HepG2 (cell line): ENCODE measurements around the gene CACNA2D3. TPM values are rescaled to one million over a fixed set of nuclear protein-coding genes. Genes with fewer than 3 reads are reported as not detected.

Experiments
- BCL6 ChIP-seq: IDR thresholded peaks from 2 replicates; pipeline ENCODE4 v1.6.1; 2016; ENCODE audit warnings: missing genetic modification reagents, missing compliant biosample characterization
- CENPX ChIP-seq: sonication (generic); formaldehyde crosslinking; IDR thresholded peaks from 2 replicates; pipeline ENCODE4 v1.9.0; 2021; ENCODE audit warnings: mild to moderate bottlenecking, missing genetic modification reagents, moderate library complexity
- CHCHD3 ChIP-seq: sonication (generic); formaldehyde crosslinking; IDR thresholded peaks from 2 replicates; pipeline ENCODE4 v1.8.0; 2022; ENCODE audit warnings: mild to moderate bottlenecking, missing genetic modification reagents, moderate library complexity
- EHMT2 ChIP-seq: fragments of 200-600 bp; sonication (generic); IDR thresholded peaks from 2 replicates; pipeline ENCODE4 v1.7.0; 2017; ENCODE audit warnings: antibody characterized with exemption, low read depth, low read length, borderline replicate concordance
- FOXA1 ChIP-seq, 2 experiments: fragments of 450-650 bp in 1 of 2; sonication (generic) in 1 of 2; formaldehyde crosslinking in 1 of 2; IDR thresholded peaks; 2 replicates each; pipeline versions ENCODE4 v1.4.0 to v1.6.1; 2016 to 2020; ENCODE audit warnings: missing genetic modification reagents in 1 of 2
- FOXA3 ChIP-seq: IDR thresholded peaks from 2 replicates; pipeline ENCODE4 v1.6.1; 2016; ENCODE audit warnings: missing genetic modification reagents, missing compliant biosample characterization
- FOXK1 ChIP-seq: sonication (generic); formaldehyde crosslinking; IDR thresholded peaks from 2 replicates; pipeline ENCODE4 v1.4.0; 2020; ENCODE audit warnings: low read depth, missing genetic modification reagents, borderline replicate concordance
- HDAC1 ChIP-seq: sonication (generic); formaldehyde crosslinking; IDR thresholded peaks from 2 replicates; pipeline ENCODE4 v1.5.1; 2020; ENCODE audit warnings: mild to moderate bottlenecking, missing genetic modification reagents
- KLF16 ChIP-seq, 2 experiments: sonication (generic) in 1 of 2; formaldehyde crosslinking in 1 of 2; IDR thresholded peaks; 2 replicates each; pipeline versions ENCODE4 v1.6.1 to v1.8.0; 2016 to 2023; ENCODE audit warnings: missing genetic modification reagents in 2 of 2, missing compliant biosample characterization in 1 of 2
- MBD4 ChIP-seq: IDR thresholded peaks from 2 replicates; pipeline ENCODE4 v1.6.1; 2012; ENCODE audit warnings: low read length, inconsistent platforms, borderline replicate concordance
- NCOR1 ChIP-seq: fragments of 200-600 bp; sonication (generic); IDR thresholded peaks from 2 replicates; pipeline ENCODE4 v1.7.0; 2017; ENCODE audit warnings: antibody characterized with exemption, low read length, borderline replicate concordance
- PITX1 ChIP-seq: sonication (generic); formaldehyde crosslinking; IDR thresholded peaks from 2 replicates; pipeline ENCODE4 v1.5.1; 2020; ENCODE audit warnings: mild to moderate bottlenecking, missing genetic modification reagents
- SAFB2 ChIP-seq: sonication (generic); formaldehyde crosslinking; IDR thresholded peaks from 2 replicates; pipeline ENCODE4 v1.5.1; 2020; ENCODE audit warnings: missing genetic modification reagents, low read depth, mild to moderate bottlenecking, borderline replicate concordance
- SOX5 ChIP-seq: IDR thresholded peaks from 2 replicates; pipeline ENCODE4 v1.6.1; 2016; ENCODE audit warnings: borderline replicate concordance
- THAP11 ChIP-seq: IDR thresholded peaks from 2 replicates; pipeline ENCODE4 v1.6.1; 2016; ENCODE audit warnings: missing biosample characterization, missing genetic modification reagents
- ZNF12 ChIP-seq: sonication (generic); formaldehyde crosslinking; IDR thresholded peaks from 2 replicates; pipeline ENCODE4 v1.5.0; 2020; ENCODE audit warnings: missing genetic modification reagents
- ZNF350 ChIP-seq: sonication (generic); formaldehyde crosslinking; IDR thresholded peaks from 2 replicates; pipeline ENCODE4 v1.4.0; 2020; ENCODE audit warnings: mild to moderate bottlenecking, low read depth, missing genetic modification reagents, borderline replicate concordance
- ZNF598 ChIP-seq: sonication (generic); formaldehyde crosslinking; IDR thresholded peaks from 2 replicates; pipeline ENCODE4 v1.5.1; 2020; ENCODE audit warnings: mild to moderate bottlenecking, missing genetic modification reagents, borderline replicate concordance
- ZNF75D ChIP-seq: sonication (generic); formaldehyde crosslinking; IDR thresholded peaks from 2 replicates; pipeline ENCODE4 v1.8.1; 2023; ENCODE audit warnings: missing genetic modification reagents, mild to moderate bottlenecking, borderline replicate concordance
- ZNF788 ChIP-seq: sonication (generic); formaldehyde crosslinking; IDR thresholded peaks from 2 replicates; pipeline ENCODE4 v1.5.0; 2020; ENCODE audit warnings: mild to moderate bottlenecking, missing genetic modification reagents, borderline replicate concordance
- polyA plus RNA-seq, 8 experiments: library from polyadenylated mRNA; depleted of rRNA in 3 of 8; stranded (reverse) in 7 of 8; unstranded in 1 of 8; fragments of >200 nt; fragmentation: Illumina TruSeq in 4 of 8; extraction: Trizol in 4 of 8; gene quantifications; 2 replicates each; pipeline versions ENCODE4 v1.2.1 to v1.2.3, GENCODE V29; 2011 to 2016; ENCODE audit warnings: low read depth in 4 of 8, missing spikeins in 1 of 8, mixed read lengths in 1 of 8; ENCODE audit not compliant: insufficient read depth in 1 of 8
- total RNA-seq, 5 experiments: library from RNA; depleted of rRNA; stranded (reverse); fragments of >200 nt; fragmentation: Illumina TruSeq; extraction: Trizol; gene quantifications; 2 replicates each; pipeline ENCODE4 v1.2.3, GENCODE V29; 2016; ENCODE audit warnings: low read depth in 1 of 5
- TF ChIP-seq, protein P1 (sequence below): sonication (generic); formaldehyde crosslinking; IDR thresholded peaks from 2 replicates; pipeline ENCODE4 v1.4.0; 2020; ENCODE audit warnings: missing genetic modification reagents
- TF ChIP-seq, protein P2 (sequence below): sonication (generic); formaldehyde crosslinking; IDR thresholded peaks from 2 replicates; pipeline ENCODE4 v1.8.0; 2022; ENCODE audit warnings: mild to moderate bottlenecking, missing genetic modification reagents; ENCODE audit not compliant: insufficient replicate concordance
- TF ChIP-seq, protein P3 (sequence below): sonication (generic); formaldehyde crosslinking; conservative IDR thresholded peaks from 2 replicates; pipeline ENCODE4 v1.4.0; 2020; ENCODE audit warnings: missing genetic modification reagents
- TF ChIP-seq, protein P4 (sequence below): IDR thresholded peaks from 2 replicates; pipeline ENCODE4 v1.6.1; 2018; ENCODE audit warnings: missing genetic modification reagents, mild to moderate bottlenecking, missing compliant biosample characterization

The CACNA2D3 gene
- total and polyA plus RNA-seq, 2 of the 13 experiments (the other 11 are each of a cell fraction or from before 2014, with no cell fraction given), result not detected

DNA sequence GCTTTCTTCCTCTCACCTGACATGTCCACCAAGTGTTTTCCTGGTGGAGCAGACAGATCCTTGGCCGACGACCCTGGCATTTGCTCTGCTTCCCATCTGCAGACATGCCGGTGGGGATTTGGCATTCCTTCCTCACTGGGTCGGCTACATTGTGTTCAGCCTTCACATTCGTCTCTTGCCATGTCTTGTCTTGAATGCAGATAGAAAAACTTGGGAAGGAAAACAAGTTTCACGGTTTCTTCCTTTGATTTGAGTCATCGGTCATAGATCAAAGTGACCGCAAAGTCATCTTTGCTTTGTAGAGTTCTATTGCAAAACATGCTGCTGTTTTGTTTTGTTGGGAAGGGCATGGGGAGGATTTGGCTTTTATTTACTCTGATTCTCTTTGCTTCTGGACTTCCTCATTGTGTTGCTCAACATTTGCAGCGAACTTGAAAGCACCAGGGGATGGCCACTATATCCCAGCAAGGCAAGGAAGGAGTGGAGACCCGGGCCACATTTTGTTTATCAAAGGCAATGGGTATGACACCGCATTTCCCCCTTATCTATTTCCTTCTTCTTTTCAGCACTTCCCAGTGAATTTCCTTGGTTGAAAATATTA, 321.3 kb downstream of the CACNA2D3 start (continued):
- TF ChIP-seq MBD4 (0 out of 2 replicates have a peak, but pooled peaks have one; percentile 40), ZNF12 (CRISPR knock-in tag) (0 out of 2 replicates have a peak, but pooled peaks have one; percentile 56), BCL6 (CRISPR knock-in tag) (peak; percentile 66; the same call in 1 of the 2 replicates), FOXA1 (IDR thresholded peaks at IDR 0.05) (no peak), FOXA1 (CRISPR knock-in tag; IDR thresholded peaks at IDR 0.05) (peak; percentile 57), EHMT2 (peak; percentile 35; the same call in 1 of the 2 replicates), PITX1 (0 out of 2 replicates have a peak, but pooled peaks have one; percentile 23), KLF16 (CRISPR knock-in tag; IDR thresholded peaks at IDR 0.05) (no peak), THAP11 (CRISPR knock-in tag) (peak; percentile 42; the same call in 1 of the 2 replicates), SAFB2 (CRISPR knock-in tag) (no peak), CHCHD3 (CRISPR knock-in tag) (no peak), SOX5 (CRISPR knock-in tag) (peak; percentile 94), NCOR1 (peak; percentile 42; the same call in 1 of the 2 replicates), FOXA3 (peak; percentile 78), HDAC1 (CRISPR knock-in tag) (peak; percentile 31; the same call in 1 of the 2 replicates), CENPX (no peak), ZNF75D (CRISPR knock-in tag) (no peak), ZNF598 (CRISPR knock-in tag) (no peak), ZNF788 (no peak), ZNF350 (CRISPR knock-in tag) (no peak), FOXK1 (CRISPR knock-in tag) (peak; percentile 63; the same call in 1 of the 2 replicates)
- TF ChIP-seq, protein P1, sequence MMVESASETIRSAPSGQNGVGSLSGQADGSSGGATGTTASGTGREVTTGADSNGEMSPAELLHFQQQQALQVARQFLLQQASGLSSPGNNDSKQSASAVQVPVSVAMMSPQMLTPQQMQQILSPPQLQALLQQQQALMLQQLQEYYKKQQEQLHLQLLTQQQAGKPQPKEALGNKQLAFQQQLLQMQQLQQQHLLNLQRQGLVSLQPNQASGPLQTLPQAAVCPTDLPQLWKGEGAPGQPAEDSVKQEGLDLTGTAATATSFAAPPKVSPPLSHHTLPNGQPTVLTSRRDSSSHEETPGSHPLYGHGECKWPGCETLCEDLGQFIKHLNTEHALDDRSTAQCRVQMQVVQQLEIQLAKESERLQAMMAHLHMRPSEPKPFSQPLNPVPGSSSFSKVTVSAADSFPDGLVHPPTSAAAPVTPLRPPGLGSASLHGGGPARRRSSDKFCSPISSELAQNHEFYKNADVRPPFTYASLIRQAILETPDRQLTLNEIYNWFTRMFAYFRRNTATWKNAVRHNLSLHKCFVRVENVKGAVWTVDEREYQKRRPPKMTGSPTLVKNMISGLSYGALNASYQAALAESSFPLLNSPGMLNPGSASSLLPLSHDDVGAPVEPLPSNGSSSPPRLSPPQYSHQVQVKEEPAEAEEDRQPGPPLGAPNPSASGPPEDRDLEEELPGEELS (CRISPR knock-in tag), result peak; percentile 90
- TF ChIP-seq, protein P2, sequence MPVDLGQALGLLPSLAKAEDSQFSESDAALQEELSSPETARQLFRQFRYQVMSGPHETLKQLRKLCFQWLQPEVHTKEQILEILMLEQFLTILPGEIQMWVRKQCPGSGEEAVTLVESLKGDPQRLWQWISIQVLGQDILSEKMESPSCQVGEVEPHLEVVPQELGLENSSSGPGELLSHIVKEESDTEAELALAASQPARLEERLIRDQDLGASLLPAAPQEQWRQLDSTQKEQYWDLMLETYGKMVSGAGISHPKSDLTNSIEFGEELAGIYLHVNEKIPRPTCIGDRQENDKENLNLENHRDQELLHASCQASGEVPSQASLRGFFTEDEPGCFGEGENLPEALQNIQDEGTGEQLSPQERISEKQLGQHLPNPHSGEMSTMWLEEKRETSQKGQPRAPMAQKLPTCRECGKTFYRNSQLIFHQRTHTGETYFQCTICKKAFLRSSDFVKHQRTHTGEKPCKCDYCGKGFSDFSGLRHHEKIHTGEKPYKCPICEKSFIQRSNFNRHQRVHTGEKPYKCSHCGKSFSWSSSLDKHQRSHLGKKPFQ (CRISPR knock-in tag), result no peak
- TF ChIP-seq, protein P3, sequence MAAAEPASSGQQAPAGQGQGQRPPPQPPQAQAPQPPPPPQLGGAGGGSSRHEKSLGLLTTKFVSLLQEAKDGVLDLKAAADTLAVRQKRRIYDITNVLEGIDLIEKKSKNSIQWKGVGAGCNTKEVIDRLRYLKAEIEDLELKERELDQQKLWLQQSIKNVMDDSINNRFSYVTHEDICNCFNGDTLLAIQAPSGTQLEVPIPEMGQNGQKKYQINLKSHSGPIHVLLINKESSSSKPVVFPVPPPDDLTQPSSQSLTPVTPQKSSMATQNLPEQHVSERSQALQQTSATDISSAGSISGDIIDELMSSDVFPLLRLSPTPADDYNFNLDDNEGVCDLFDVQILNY (CRISPR knock-in tag), result no peak
- TF ChIP-seq, protein P4, sequence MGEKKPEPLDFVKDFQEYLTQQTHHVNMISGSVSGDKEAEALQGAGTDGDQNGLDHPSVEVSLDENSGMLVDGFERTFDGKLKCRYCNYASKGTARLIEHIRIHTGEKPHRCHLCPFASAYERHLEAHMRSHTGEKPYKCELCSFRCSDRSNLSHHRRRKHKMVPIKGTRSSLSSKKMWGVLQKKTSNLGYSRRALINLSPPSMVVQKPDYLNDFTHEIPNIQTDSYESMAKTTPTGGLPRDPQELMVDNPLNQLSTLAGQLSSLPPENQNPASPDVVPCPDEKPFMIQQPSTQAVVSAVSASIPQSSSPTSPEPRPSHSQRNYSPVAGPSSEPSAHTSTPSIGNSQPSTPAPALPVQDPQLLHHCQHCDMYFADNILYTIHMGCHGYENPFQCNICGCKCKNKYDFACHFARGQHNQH (CRISPR knock-in tag), result 0 out of 2 replicates have a peak, but pooled peaks have one; percentile 25
